Breast epithelium (tissue), 4 donors: ENCODE results near the gene CLCN2. TPM values are rescaled to one million over a fixed set of nuclear protein-coding genes. Genes with fewer than 3 reads are reported as not detected.

Experiments
- DNase-seq, 2 donors: peaks; one replicate each; pipeline ENCODE4 v3.0.0-alpha.2; 2019; ENCODE audit warnings: low spot score in 2 of 2
- H3K27ac ChIP-seq, 2 donors: fragments of 200-600 bp; sonication (generic) in 1 of 2; one replicate each; pipeline ENCODE4 v1.5.1; 2016 to 2019; ENCODE audit warnings: mild to moderate bottlenecking in 1 of 2
- H3K27me3 ChIP-seq, 2 donors: fragments of 200-600 bp; sonication (generic) in 1 of 2; one replicate each; pipeline versions ENCODE4 v1.5.1 to v1.6.0; 2017 to 2019; ENCODE audit warnings: control low read depth in 1 of 2, mild to moderate bottlenecking in 1 of 2
- H3K36me3 ChIP-seq: fragments of 200-600 bp; one replicate; pipeline ENCODE4 v1.5.1; 2019
- H3K4me1 ChIP-seq, 2 donors: fragments of 200-600 bp; sonication (generic); one replicate each; pipeline ENCODE4 v1.5.1; 2016 to 2019; ENCODE audit warnings: control low read depth in 1 of 2
- H3K4me3 ChIP-seq, 3 donors: fragments of 200-600 bp; sonication (generic); 1 replicate in 2 of 3; 2 replicates in 1 of 3; pipeline ENCODE4 v1.5.1; 2016 to 2019; ENCODE audit warnings: mild to moderate bottlenecking in 3 of 3, moderate library complexity in 2 of 3
- H3K9me3 ChIP-seq, 2 donors: fragments of 200-600 bp; sonication (generic) in 1 of 2; one replicate each; pipeline ENCODE4 v1.5.1; 2016 to 2019; ENCODE audit warnings: control low read depth in 1 of 2
- CTCF ChIP-seq, 3 donors: fragments of 450-650 bp; IDR thresholded peaks; one replicate each; pipeline ENCODE4 v1.5.1; 2016 to 2017; ENCODE audit warnings: antibody characterized with exemption in 3 of 3, mild to moderate bottlenecking in 3 of 3, moderate library complexity in 3 of 3
- POLR2A ChIP-seq: fragments of 450-650 bp; IDR thresholded peaks from one replicate; pipeline ENCODE4 v1.6.1; 2016; ENCODE audit warnings: antibody characterized with exemption, mild to moderate bottlenecking, moderate library complexity
- POLR2AphosphoS5 ChIP-seq, 3 donors: sonication (generic); formaldehyde crosslinking; IDR thresholded peaks; one replicate each; pipeline ENCODE4 v1.6.1; 2017; ENCODE audit warnings: antibody characterized with exemption in 3 of 3
- intact Hi-C: fragments of 100-400 bp; cut with DNase I; formaldehyde crosslinking; loops from one replicate; pipeline ENCODE4 v1.15.1; 2023; ENCODE audit warnings: low total_unique reads
- total RNA-seq, 3 donors: library from RNA; depleted of rRNA; stranded (reverse); fragments of >200 nt; gene quantifications; one replicate each; pipeline ENCODE4 v1.1.0, GENCODE V29; 2016

CLCN2 gene
- total RNA-seq, 3 donors from 2014 or later = 2.1 to 4.2 (median 2.6) TPM

GRCh38 chr3:184372296-184372821, 11.0 kb upstream of the CLCN2 start:
- Histone ChIP-seq H3K4me1 (no peaks in the 10 kb centered on the region), H3K4me3 (no peak overlapping the region), H3K36me3 (no peaks in the 10 kb centered on the region), H3K27me3 (no peaks in the 10 kb centered on the region), H3K9me3 (no peaks in the 10 kb centered on the region), H3K27ac (no peak overlapping the region)
- intact Hi-C loops = loop anchor here (10.0 kb wide), 1 partner anchor 1248 kb away; no protein-coding TSS in a partner anchor
- TF ChIP-seq POLR2A (no peak), POLR2AphosphoS5 (IDR thresholded peaks at IDR 0.05) (no peak)
- no peak for DNase-seq

GRCh38 chr3:184371570-184372018, 10.2 kb upstream of the CLCN2 start:
- intact Hi-C loops = loop anchor here (10.0 kb wide), 1 partner anchor 1247 kb away; no protein-coding TSS in a partner anchor
- Histone ChIP-seq H3K27ac (no peak overlapping the region), H3K4me3 (no peak overlapping the region), H3K36me3 (no peaks in the 10 kb centered on the region), H3K27me3 (no peaks in the 10 kb centered on the region), H3K4me1 (no peaks in the 10 kb centered on the region), H3K9me3 (no peaks in the 10 kb centered on the region)
- no peak for TF ChIP-seq POLR2A
- peak; percentile 52 to 64 (median 57) for TF ChIP-seq POLR2AphosphoS5 (IDR thresholded peaks at IDR 0.05)
- TF ChIP-seq CTCF (IDR thresholded peaks at IDR 0.05) = peak; percentile 85 to 95 (median 94)
- peak; percentile 70 to 80 for DNase-seq

- intact Hi-C loops = no loop called here
- DNase-seq = no peak
- Histone ChIP-seq H3K27me3 (no peaks in the 10 kb centered on the region), H3K27ac (peak overlapping the region; percentile 2 to 25), H3K9me3 (no peaks in the 10 kb centered on the region), H3K36me3 (no peaks in the 10 kb centered on the region), H3K4me1 (no peaks in the 10 kb centered on the region), H3K4me3 (no peak overlapping the region)
- no peak for TF ChIP-seq POLR2A
- no peak for TF ChIP-seq CTCF (IDR thresholded peaks at IDR 0.05)
- no peak for TF ChIP-seq POLR2AphosphoS5 (IDR thresholded peaks at IDR 0.05)
These were observed 7.3 kb upstream of the CLCN2 start for GRCh38 chr3:184368586-184369183.

- Histone ChIP-seq H3K27ac (no peak overlapping the region), H3K4me3 (no peak overlapping the region), H3K9me3 (no peaks in the 10 kb centered on the region), H3K27me3 (no peaks in the 10 kb centered on the region), H3K36me3 (no peaks in the 10 kb centered on the region), H3K4me1 (no peaks in the 10 kb centered on the region)
- DNase-seq = no peak
- TF ChIP-seq CTCF (IDR thresholded peaks at IDR 0.05) (no peak), POLR2A (no peak), POLR2AphosphoS5 (IDR thresholded peaks at IDR 0.05) (no peak)
- intact Hi-C loops = no loop called here
These were observed 6.7 kb upstream of the CLCN2 start for GRCh38 chr3:184368116-184368515.

- DNase-seq = no peak
- Histone ChIP-seq H3K4me3 (no peak overlapping the region), H3K36me3 (no peaks in the 10 kb centered on the region), H3K27ac (no peak overlapping the region), H3K9me3 (no peaks in the 10 kb centered on the region), H3K4me1 (no peaks in the 10 kb centered on the region), H3K27me3 (no peaks in the 10 kb centered on the region)
- intact Hi-C loops = no loop called here
- TF ChIP-seq CTCF (IDR thresholded peaks at IDR 0.05) (no peak), POLR2A (no peak), POLR2AphosphoS5 (IDR thresholded peaks at IDR 0.05) (no peak)
These were observed 5.3 kb upstream of the CLCN2 start for GRCh38 chr3:184366619-184367289.
